M059J (cell line): Measurements from ENCODE around the gene PSD2. TPM values are rescaled to one million over a fixed set of nuclear protein-coding genes. Genes with fewer than 3 reads are reported as not detected.
A peak's percentile ranks its signal among the peaks of the same experiment; 100 is the strongest.
"Not testable (repeated sequence)": the region's sequence is repeated elsewhere in the genome, so short reads cannot be mapped to it uniquely, and the experiment has no call there.

Experiments used
- DNase-seq: peaks from one replicate; pipeline ENCODE4 v3.0.0-alpha.2; 2012; ENCODE audit warnings: low read depth
- total RNA-seq: library from RNA; depleted of rRNA; stranded (reverse); fragments of >200 nt; shearing (Covaris generic); gene quantifications from 2 replicates; pipeline ENCODE4 v1.2.3, GENCODE V29; 2014

The PSD2 gene
- total RNA-seq, 1 experiment from 2014 or later, result 0.15 TPM

DNA sequence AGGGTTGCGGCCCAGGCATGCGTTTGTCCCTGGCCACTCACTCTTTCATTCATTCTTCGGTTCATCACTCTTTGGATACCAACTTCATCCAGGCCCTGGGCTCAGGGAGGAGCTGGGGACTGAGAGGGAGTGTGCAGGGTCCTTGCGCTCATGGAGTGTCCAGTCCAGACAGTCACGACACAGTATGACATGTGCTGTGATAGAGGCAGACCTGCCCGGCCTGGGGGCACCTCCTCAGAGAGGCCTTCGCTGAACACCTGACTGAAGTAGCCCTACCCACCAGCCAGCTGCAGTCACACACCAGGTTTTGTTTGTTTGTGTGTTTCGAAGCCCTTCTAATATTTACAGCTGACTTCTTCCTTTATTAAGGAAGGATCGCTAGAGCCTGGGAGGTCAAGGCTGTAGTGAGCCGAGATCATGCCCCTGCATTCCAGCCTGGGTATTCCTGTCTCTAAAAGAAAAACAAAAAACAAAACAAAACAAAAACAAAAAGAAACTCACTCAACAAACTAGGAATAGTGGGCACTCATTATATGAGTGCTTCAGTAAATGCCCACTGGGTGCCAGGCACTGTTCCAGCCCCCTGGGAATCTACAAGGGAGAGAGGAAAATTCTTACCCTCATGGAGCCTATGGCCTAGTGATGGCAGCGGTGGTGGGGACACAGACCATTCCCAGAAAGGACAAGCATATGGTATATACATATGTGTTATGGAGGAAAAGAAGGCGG, 6.3 kb upstream of the PSD2 start:
- no peak for DNase-seq

DNA sequence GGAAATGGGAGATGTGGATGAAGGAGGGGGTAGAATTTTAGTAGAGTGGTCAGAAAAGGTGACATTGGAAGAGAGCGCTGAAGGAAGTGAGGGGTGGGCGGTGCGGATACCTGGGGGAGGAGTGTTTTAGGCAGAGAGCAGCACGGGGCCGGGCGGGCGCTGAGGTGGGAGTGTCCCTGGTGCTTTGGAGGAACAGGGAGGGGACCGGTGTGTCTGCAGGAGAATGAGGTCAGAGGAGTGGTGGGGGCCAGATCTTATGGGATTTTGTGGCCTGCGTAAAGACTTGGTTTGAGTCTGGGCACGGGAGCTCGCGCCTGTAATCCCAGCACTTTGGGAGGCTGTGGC, 5.8 kb upstream of the PSD2 start:
- DNase-seq, result no peak

DNA sequence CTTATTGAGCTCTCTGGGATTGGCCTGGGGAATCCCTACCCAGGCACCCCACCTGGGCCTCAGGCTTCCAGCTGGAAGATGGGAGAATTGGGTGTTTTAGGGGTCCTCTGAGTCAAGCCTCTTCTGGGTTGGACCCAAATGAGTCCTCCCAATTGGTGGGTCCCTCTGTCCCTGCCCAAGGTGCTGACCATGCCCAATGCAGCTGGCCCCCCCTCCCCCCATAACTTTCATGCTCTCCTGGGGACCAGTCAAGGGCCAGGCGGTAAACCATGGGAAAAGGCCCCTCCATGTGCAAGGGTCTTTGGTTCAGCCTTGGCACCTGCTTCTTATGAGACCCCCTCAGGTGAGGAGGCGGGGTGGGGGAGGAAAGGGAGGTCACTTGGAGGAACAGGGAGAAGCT, 3.4 kb upstream of the PSD2 start:
- DNase-seq, result no peak

DNA sequence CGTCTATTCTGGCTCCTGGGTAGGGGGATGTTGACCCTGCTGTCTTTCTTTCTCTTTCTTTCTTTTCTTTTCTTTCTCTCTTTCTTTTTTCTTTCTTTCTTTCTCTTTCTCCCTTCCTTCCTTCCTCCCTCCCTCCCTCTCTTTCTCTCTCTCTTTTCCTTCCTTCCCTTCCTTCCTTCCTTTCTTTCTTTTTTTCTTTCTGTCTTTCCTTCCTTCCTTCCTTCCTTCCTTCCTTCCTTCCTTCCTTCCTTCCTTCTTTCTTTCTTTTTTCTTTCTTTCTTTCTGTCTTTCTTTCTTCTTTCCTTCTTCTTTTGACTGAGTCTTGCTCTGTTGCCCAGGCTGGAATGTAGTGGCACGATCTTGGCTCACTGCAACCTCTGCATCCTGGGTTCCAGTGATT, 3.0 kb upstream of the PSD2 start:
- not testable (repeated sequence) for DNase-seq

DNA sequence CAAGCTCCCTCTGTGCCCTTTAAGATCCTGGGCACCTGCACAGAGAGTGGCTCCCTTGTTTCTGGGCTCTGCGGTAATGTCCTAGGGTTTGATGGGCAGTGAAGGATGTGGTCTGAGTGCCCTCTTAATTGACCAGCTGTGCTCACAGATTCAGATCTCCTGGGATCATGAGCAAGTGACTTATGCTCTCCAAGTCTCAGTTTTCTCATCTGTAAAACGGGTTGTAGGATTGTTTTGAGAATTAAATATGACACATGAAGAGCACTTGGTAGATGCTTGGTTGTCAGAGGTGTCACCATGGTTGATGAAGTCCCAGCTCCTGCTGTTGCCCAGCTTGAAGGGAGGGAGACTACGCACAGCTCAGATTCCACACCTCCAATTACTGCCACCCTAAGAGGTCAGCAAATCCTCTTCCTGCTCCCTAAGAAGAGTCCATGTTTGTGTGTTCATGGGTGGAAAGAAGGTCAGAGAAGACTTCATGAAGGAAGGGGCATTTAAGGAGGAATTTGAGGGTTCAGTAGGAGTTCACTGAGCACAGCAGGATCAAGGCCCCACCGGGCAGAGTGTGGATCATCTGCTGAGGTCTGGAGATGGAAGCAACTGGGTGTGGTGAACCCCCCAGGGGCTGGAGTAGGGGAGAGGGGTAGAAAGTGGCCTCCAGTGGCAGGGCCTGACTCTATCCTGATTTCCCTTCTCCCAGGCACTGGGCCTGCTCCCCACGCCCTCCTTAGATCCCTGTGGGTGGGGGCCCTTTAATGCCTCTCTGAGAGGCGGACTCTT, 1.4 kb upstream of the PSD2 start:
- no peak for DNase-seq

DNA sequence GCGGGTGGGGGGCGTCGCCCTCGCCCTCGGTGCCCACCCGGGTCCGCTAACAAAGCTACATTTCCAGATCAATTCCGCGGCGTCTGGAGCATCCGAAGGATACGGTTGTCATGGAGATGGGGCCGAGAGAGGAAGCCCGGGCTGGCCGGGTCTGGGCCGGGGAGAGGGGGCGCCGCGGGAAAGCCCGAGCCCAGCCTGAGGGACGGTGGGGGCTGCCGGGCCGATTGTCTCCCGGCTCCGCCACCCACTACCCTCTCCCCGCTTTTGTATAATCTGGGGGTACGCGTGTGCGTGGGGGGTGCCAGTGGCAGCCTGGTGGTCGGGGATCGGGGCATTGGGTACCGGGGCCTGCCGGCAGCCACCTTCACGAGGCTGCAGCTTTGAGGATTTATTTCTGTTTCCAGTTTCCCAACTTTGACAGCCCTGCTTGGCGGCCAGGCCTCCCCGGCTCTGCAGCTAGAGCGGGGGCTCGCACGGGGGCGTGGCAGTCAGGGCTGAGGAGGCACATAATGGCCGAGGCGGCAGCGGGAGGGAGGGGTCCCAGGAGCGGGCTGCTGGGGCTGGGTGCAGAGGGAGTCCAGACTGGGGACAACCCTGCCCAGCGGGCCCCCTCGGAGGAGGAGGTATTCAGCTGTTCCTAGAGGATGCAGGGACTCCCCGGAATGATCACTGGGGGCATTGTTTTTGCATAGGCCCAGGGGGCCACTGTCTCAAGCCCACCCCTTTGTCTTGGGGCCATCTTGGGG, 626 bp downstream of the PSD2 start:
- no peak for DNase-seq

DNA sequence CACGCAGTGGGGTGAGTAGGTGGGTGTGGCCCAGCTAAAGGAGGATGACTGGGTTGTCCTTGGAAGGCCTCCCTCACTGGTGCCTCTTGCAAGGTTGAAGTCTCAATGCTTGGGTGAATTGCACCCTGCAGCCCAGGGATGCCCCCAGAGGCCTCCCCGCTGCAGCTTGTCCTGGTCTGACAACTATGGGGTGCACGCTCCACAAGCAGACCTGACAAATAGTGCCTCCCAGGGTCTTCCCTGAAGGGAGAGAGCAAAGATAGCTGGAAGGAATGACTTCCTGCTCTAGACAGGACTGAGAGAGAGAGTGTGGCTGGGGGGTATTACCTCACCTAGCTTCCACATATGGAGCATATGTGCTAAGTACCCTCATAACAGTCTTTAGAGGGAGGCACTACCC, 1.7 kb downstream of the PSD2 start:
- no peak for DNase-seq

DNA sequence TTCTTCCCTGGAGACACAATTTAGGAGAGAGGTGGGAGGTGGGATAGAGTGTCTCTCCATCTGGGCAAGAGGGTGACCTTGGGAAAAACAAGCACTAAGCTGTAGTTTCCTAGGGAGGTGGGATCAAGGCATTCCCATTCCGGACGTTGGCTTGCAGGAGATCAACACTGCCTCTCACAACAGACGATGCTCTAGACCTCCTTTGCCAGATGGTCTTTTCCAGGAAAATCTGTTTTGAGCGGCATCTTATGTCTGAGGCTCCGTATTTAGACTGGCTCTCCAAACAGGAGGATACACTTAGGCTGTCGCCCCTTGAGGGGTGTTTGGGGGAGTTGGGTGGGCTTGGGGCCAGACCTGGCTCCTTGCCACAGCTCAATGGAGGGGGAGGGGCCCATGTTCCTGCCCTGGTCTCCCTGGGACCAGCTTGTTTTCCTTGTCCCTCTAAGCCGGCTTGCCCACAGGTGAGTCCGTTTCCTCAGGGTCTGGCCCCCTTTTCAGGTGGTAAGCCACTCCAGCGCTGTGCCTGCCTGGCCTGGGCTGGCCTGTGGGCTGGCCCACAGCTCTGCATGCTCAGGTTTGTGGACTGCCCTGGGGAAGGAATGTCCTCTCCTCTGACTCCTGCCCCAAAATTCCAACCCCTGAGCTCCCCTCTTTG, 2.4 kb downstream of the PSD2 start:
- no peak for DNase-seq

DNA sequence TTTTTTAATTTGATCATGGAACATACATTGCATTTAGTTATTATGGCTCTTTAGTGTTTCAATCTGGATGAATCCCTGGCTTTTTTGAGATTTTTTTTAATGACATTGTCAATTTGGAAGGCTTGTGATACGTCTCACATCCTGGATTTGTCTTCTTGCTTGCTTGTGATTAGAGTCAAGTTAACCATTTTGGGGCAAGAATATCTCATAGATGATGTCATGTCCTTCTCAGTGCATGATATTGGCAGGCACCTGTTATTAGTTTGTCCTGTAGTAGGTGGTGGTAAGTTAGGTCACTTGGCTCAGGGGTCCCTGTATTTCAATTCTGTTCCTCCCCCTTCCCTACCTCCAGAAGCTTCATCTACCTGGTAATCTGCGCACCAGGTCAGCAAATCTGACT, 3.3 kb downstream of the PSD2 start:
- no peak for DNase-seq

DNA sequence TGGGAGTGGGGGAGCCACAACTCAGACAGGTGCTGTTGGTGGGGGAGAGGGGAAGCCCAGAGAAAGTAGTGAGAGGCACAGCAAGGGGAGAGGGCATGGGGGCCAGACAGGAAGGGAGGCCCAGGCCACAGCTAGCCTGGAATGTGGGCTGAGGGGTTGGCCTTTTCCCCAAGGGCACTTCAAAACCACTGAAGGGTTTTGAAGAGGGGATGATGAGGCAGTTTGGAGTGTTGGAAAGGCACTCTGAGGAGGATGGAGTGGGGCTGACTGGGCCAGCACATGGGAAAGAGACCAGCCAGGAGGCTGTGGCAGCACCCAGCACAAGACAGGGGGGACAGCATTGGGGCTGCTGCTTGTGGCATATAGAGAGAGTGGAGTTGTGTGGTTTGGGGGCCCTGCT, 3.8 kb downstream of the PSD2 start:
- DNase-seq, result no peak

DNA sequence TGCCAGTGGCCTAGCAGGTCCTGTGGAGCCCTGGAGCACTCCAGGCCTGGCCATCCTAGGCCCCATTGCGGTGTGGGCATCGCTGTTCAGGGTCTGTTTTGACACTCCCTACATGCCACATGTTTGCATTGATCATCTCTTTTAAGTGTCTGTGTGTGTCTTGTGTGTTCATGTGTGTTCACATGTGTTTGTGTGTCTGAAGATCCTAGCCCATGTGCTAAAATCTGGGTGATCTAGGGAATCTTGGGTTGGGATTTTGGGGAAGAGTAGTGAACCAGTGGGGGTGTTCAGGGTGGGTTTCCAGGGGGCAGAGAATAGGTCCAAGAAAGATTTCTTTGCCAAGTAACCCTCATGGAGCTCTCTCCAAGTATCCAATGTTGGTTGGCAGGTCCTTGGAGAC, 8.4 kb downstream of the PSD2 start:
- DNase-seq, result no peak

DNA sequence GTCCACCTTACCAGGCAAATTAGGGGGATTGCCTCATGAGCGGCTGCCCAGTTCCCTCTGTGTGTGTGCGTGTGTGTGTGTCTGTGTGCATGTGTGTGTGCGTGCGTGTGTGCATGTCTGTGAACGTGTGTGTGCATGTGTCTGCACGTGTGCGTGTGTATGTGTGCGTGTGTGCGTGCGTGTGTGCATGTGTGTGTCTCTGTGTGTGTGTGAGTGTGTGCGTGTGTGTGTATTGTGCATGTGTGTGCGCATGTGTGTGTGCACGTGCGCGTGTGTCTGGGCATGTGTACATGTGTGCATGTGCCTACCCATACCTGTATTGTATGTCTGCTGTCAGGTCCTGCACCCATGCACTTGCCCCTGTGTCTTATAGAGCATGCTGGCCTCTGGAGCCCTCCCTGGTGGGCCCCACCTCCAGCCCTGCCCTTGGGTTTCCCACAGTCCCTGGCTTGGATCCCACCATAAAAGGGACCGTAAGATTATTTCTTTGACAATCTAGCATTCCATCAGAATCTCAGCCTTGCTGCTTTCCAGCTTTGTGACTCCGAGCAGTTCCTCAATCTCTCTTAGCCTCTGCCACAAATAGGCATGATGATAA, 9.3 kb downstream of the PSD2 start:
- DNase-seq, result no peak

DNA sequence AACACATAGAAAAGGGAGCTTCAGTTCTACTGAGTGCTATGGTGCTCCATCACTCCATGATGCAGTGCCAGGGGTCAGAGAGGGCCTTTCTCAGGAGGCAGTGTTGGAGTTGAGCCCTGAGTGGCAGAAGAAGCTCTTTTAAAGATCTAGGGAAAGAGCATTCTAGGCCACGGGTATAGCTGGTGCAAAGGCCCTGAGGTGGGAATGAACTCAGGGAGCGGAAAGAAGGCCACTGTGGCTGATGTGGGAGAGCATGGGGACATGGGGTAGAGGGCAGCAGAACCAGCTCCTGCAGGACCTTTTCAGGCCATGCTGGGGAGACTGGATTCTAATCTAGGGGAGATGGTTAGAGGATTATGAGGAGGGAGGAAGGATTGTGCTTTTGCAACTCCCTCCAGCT, 9.9 kb downstream of the PSD2 start:
- no peak for DNase-seq

DNA sequence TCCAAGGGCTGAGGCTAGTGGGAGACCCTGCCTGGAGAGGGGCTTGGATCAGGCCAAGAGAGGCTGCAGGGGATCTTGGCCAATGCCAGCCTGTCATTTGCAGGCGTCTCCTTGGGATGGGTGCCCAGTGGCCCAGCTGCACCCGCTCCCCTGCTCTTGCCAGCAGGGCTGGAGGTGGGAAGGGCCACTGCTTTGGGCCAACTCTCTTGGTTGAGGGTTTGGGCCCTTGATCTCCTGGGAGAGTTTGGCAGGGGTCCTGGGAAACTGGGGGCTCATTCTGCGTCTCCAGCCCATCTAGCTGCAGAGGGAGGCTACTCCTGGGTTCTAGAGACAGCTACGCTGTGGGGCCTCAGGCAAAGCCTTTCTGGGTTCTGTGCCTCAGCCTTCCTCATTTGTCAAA, 10.5 kb downstream of the PSD2 start:
- no peak for DNase-seq

DNA sequence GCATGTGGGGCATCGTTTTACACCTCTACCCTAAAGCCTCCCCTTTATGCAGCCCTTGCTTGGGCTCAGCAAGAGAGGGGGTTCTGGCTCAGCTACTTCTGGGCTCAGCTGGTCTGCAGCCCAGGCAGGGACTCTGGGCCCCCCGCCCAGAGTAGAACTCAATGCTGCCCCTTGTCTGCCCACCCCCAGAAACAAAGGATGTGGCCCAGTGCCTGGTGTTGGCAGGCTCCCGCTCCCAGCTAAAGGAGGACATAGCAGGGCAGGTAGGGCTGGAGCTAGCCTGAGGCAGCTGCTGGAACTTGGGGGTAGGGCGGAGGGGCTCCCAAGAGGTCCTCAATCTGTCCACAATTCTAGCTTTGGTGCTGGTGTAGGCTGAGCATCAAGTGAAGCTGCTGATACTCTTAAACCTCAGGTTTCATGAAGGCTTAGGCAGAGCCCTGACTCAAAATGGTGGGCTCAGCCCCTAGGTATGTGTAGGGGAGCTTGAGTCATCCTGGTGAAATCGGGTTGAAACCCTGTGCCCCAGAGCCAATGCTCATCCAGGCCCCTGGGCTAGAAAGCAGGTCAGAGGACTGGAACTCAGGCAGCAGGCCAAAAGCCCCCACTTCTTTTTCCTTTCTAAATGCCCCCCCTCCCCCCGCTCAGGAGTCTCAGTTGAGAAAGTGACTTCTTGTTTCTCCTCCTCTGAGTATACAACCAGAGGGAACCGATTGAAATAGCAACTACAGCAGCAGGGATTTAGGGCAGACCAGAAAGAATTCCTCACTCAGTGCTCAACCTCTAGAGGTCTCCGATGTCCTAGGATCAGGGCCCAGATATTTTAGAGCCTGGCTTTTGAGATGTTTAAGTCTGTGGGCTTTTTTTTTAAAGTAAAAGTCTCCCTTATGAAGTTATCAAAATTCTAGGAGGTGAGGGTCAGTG, 11.4 kb downstream of the PSD2 start:
- DNase-seq, result no peak

DNA sequence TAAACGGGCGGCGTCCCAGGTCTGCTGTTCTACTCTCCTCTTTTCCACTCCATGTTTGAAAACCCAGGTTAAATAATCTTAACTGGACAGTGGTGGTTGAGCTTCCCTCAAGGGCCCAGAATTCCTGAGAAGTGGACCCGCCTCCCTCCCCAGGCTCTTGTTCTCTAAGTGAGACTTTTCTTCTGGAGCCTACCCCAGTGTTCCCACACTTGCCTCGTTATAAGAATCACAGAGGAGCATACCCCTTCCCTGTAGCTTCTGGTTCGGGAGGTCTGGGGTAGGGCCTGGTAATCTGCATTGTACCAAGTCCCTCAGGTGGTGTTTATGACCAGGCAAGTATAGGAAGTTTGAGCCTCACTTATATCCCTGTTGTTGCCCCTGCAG, 12.0 kb downstream of the PSD2 start:
- DNase-seq, result no peak

DNA sequence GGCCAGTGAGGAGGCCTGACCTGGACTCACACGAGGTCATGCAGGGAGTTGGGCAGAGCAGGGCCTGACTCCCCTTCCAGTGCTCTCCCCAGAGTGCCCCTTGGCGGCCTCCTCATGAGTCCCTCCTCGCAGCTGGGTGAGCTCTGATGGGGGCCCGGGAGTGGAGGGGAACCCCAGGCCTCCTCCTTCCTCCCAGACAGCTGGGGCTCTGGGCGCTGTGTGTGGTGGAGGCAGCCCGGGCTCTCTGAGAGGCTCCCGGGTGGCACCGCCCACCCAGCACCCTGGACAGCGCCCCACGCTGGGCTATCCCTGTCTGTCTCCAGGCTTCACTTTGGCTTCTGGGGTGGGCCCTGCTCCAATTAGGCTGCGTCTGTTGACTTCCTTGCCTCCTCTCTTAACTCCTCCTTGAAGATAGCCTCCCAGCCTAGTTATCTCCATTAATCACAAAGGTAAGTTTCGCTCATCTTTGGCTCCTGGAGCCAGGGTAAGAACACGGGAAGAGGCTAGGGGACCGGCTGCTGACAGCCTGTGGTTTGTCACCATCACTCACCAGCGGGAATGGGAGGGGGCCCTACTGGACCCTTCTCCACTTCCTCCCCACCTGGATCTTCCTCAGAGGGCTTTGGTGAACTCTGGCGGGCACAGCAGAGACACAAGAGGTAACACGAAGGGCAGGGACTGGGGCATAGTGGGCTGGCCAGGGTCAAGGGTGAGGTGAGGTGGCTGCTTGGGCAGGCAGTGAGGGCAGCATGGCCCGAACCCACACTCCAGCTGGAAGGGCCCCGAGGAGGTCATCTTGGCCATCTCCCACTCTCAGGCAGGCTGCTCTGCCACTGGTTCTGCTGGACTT, 13.1 kb downstream of the PSD2 start:
- peak; percentile 21 for DNase-seq

DNA sequence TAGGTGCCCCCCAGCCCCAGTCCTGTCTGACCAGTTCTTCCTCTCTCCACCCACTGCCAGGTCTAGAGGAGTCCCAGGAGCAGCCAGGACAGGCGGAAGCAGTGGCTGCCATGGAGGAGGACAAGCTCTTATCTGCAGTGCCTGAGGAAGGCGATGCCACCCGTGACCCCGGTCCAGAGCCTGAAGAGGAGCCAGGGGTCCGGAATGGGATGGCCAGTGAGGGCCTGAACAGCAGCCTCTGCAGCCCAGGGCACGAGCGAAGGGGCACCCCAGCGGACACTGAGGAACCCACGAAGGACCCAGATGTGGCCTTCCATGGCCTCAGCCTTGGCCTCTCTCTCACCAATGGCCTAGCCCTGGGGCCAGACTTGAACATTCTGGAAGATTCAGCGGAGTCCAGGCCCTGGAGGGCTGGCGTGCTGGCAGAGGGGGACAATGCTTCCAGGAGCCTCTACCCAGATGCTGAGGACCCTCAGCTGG, 13.8 kb downstream of the PSD2 start:
- DNase-seq, result no peak

DNA sequence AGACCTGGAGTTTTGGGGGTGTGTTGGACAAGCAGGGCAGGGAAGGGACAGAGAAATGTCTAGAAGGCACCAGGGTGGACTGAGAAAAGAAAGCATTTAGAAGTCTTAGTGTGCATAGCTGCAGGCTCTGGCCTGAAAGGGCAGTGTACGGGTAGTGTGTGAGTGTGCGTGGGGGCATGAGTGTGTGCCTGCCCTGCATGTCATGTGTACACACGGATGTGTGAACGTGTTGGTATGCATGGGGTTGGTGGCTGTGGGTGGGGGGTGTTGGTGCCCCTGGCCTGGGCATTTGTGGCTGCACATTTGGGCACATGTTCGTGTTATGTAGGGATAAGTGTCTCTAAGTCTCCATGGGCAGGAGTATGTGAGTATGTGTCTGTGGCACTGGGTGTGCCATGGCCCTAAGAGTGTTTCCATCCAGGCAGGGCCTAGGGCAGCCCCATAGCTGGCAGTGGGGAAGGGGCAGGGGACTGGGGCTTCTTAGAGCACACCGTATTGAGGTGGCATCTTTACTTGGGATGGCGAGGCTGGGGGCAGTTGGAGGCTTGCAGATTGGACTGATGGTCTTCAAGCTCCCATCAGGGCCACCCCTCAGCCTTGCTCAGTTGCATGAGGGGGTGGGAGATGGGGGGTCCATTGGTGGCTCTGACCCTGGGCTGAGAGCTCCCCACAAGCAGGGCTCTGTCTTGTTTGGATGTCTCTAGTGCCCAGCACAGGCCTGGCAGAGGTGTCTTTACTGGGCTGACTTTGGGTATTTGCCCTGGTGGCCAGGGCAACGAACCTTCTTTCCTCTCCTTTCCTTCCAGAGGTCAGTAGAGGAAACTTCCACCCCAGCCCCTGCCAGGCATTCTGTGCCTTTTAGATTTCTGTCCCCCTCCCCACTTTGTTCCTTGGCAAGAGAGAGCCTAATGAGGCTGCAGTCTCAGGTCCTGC, 15.0 kb downstream of the PSD2 start:
- DNase-seq, result no peak
